H1 (cell line): ENCODE measurements around the gene DRC3. TPM values are rescaled to one million over a fixed set of nuclear protein-coding genes. Genes with fewer than 3 reads are reported as not detected.

Experiments
- CTBP2 ChIP-seq: IDR thresholded peaks from 2 replicates; pipeline ENCODE4 v1.7.0; 2011; ENCODE audit warnings: borderline replicate concordance, mild to moderate bottlenecking, moderate library complexity, mixed read lengths, low read length; ENCODE audit not compliant: insufficient read depth, insufficient read length
- RNF2 ChIP-seq: fragments of 200-900, 300-1000 bp; sonication (generic); IDR thresholded peaks from 2 replicates; pipeline ENCODE4 v1.7.1; 2016; ENCODE audit warnings: borderline replicate concordance, low read depth, mild to moderate bottlenecking, antibody characterized with exemption, low read length; ENCODE audit not compliant: poor library complexity, severe bottlenecking; ENCODE audit errors: missing control alignments
- SAP30 ChIP-seq: fragments of 300-600 bp; sonication (generic); IDR thresholded peaks from 2 replicates; pipeline ENCODE4 v1.7.1; 2012; ENCODE audit warnings: low read length, moderate library complexity, mild to moderate bottlenecking, inconsistent platforms; ENCODE audit not compliant: insufficient read depth, insufficient replicate concordance
- polyA plus RNA-seq, 7 experiments: library from polyadenylated mRNA; depleted of rRNA in 3 of 7; stranded (reverse) in 5 of 7; unstranded in 2 of 7; fragments of >200 nt in 5 of 7; fragments of 200-250 nt in 2 of 7; gene quantifications; 1 replicate in 5 of 7; 2 replicates in 1 of 7; 4 replicates in 1 of 7; pipeline versions ENCODE4 v1.2.1 to v1.2.3, GENCODE V29; 2011 to 2013; ENCODE audit warnings: missing spikeins in 2 of 7, mixed read lengths in 2 of 7
- total RNA-seq: library from RNA; stranded (reverse); fragmentation: NEBNext Ultra II Directional; extraction: Animal tissue kit (Norgen Biotek cat#: 25700); gene quantifications from 2 replicates; pipeline ENCODE4 v1.2.1, GENCODE V29; 2021

The DRC3 gene
- total and polyA plus RNA-seq, 2 of the 8 experiments (the other 6 are each of a cell fraction or from before 2014, with no cell fraction given), result 0.59 TPM; not detected in 1

DNA sequence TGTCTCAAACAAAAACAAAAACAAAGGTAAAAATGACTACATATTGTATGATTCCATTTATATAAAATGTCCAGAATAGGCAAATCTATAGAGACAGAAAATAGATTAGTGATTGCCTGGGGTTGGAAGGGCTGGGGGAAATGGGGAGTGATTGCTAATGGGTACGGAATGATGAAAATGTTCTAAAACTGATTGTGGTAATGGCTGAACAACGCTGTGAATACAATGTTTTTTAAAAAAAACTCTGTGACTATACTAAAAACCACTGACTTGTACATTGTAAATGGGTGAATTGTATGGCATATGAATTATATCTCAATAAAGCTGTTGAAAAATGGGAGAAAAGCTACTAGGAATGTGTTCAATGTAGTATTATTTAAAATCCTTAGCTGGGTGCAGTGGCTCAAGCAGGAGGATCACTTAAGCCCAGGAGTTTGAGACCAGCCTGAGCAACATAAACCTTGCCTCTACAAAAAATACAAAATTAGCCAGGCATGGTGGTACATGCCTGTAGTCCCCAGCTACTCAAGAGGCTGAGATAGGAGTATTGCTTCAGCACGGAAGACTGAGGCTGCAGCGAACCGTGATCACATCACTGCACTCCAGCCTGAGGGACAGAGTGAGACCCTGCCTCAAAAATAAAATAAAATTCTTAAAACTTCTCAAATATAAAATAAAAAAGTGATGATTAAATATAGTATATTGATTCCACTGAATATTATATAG, 48.4 kb upstream of the DRC3 start (continued):
- TF ChIP-seq SAP30 (no peak), RNF2 (no peak), CTBP2 (no peak)
- TF ChIP-seq, all 59 proteins: peak for 0
